BJ (cell line): ENCODE data around the gene LCOR. TPM values are rescaled to one million over a fixed set of nuclear protein-coding genes. Genes with fewer than 3 reads are reported as not detected.
"Not testable (repeated sequence)": the region's sequence is repeated elsewhere in the genome, so short reads cannot be mapped to it uniquely, and the experiment has no call there.

Source experiments
- CTCF ChIA-PET: fragments of 350-600 bp; formaldehyde crosslinking; extraction: SDS; loops from one replicate; lab custom pipeline; 2021; ENCODE audit warnings: antibody characterized with exemption, inconsistent platforms; lab: Yijun Ruan, JAX
- POLR2A ChIA-PET: fragments of 300-600 bp; sonication (Branson Sonifier 250); formaldehyde crosslinking; extraction: SDS; loops from one replicate; lab custom pipeline; 2021; ENCODE audit warnings: antibody characterized with exemption; lab: Charles Lee
- DNase-seq: peaks from one replicate; pipeline ENCODE4 v3.0.0-alpha.2; 2011; ENCODE audit warnings: low read depth
- H3K27me3 ChIP-seq: 2 replicates; pipeline ENCODE4 v1.6.0; 2011; ENCODE audit warnings: low read length; ENCODE audit not compliant: control insufficient read depth, insufficient read depth
- H3K36me3 ChIP-seq: 2 replicates; pipeline ENCODE4 v1.5.1; 2011; ENCODE audit warnings: low read length; ENCODE audit not compliant: control insufficient read depth, insufficient read depth
- H3K4me3 ChIP-seq: 2 replicates; pipeline ENCODE4 v1.5.1; 2011; ENCODE audit warnings: low read depth, mild to moderate bottlenecking, control low read depth, low read length
- polyA plus RNA-seq: library from polyadenylated mRNA; depleted of rRNA; stranded (reverse); fragments of >200 nt; gene quantifications from 2 replicates; pipeline ENCODE4 v1.2.3, GENCODE V29; 2011
- TF ChIP-seq, protein P1 (sequence below): IDR thresholded peaks from 2 replicates; pipeline ENCODE4 v1.5.1; 2011; ENCODE audit warnings: low read depth, mild to moderate bottlenecking, control low read depth, inconsistent platforms, low read length, moderate library complexity; ENCODE audit not compliant: insufficient read depth

The LCOR gene
- polyA plus RNA-seq, 1 experiment, result 4.9 TPM

DNA sequence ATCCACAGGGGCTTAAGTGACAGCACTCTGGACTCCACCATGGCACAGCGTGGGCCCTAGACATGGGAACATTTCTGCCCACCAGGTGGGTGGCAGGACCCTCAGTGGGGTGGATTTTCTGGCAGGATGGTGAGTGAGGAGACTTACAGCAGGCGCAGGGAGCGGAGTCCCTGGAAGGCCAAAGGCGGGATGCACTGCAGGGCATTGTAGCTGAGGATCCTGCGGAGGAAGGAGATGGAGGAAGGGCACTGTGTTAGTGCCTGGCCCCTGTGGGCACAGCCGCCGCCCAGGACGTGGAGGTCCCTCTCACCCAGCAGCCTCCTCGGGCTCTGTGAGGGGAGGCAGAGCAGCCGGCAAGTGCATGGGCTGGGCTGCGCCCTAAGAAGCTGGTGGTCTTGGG lies 199.4 kb downstream of the LCOR start:
- H3K4me3 ChIP-seq, result no peak overlapping the region
- TF ChIP-seq, protein P1, sequence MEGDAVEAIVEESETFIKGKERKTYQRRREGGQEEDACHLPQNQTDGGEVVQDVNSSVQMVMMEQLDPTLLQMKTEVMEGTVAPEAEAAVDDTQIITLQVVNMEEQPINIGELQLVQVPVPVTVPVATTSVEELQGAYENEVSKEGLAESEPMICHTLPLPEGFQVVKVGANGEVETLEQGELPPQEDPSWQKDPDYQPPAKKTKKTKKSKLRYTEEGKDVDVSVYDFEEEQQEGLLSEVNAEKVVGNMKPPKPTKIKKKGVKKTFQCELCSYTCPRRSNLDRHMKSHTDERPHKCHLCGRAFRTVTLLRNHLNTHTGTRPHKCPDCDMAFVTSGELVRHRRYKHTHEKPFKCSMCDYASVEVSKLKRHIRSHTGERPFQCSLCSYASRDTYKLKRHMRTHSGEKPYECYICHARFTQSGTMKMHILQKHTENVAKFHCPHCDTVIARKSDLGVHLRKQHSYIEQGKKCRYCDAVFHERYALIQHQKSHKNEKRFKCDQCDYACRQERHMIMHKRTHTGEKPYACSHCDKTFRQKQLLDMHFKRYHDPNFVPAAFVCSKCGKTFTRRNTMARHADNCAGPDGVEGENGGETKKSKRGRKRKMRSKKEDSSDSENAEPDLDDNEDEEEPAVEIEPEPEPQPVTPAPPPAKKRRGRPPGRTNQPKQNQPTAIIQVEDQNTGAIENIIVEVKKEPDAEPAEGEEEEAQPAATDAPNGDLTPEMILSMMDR, result no peak
- DNase-seq, result no peak
- H3K36me3 ChIP-seq, result no peaks in the 10 kb centered on the region
- H3K27me3 ChIP-seq, result peaks cover 24% of the 10 kb centered on the region
- ChIA-PET CTCF (no interaction called here), POLR2A (no interaction called here)

DNA sequence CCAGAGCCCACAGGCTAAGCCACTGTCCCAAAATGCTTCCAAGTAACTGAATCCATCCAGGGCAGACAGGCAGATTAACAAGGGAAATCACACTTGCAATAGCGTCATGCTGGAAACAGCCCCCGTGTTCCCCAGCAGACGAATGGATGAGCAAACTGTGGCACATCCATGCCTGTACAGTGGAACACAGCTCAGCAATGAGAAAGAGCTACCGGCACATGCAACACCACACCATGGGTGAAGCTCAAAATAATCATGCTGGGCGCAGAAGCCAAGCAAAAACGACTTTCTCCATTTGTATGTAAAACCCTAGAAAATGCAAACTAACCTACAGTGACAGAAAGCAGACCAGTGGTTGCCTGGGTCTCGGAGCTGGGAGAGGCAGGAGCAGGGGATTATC lies 200.5 kb downstream of the LCOR start:
- Histone ChIP-seq H3K4me3 (no peak overlapping the region), H3K27me3 (peaks cover 24% of the 10 kb centered on the region), H3K36me3 (no peaks in the 10 kb centered on the region)
- ChIA-PET POLR2A (no interaction called here), CTCF (interaction anchor here (1.1 to 1.7 kb wide), 2 partner anchors 40 to 48 kb away, joined by 3 to 4 read pairs; no protein-coding TSS in a partner anchor)
- TF ChIP-seq, protein P1, result no peak
- DNase-seq, result no peak

DNA sequence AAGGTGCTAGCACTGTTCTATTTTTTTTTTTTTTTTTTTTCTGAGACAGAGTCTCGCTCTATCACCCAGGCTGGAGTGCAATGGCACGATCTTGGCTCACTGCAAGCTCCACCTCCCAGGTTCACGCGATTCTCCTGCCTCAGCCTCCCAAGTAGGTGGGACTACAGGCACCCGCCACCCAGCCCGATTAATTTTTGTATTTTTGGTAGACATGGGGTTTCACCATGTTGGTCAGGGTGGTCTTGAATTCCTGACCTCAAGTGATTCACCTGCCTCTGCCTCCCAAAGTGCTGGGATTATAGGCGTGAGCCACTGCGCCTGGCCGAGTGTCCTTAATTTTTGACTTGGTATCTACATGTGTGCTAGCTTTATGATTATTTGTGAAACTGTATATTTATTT lies 201.7 kb downstream of the LCOR start:
- peaks cover 23% of the 10 kb centered on the region for H3K27me3 ChIP-seq
- CTCF ChIA-PET, result interaction anchor here (1.0 to 1.7 kb wide), 3 partner anchors 47 to 177 kb away, joined by 3 to 4 read pairs (median 3); no protein-coding TSS in a partner anchor
- DNase-seq, POLR2A ChIA-PET, H3K4me3 ChIP-seq, H3K36me3 ChIP-seq: not testable (repeated sequence)

DNA sequence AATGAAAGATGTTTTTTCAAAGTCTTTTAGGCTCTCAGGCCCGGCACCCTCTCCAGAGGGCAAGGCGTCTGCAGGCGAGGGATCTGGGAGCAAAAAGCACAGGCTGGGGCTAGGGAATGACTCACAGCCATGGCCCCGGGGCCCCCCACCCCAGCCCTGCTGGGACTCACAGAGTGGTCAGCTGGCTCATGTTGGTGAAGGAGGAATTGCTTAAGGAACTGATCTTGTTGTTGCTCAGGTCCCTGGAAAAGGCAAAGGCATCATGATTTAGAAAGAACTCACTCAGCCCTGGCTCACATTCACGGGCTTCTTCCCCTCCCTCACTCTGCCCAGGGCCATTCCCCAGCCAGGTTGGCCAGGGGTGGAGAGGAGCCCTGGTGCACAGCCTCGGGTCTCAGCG lies 202.2 kb downstream of the LCOR start:
- Histone ChIP-seq H3K36me3 (no peaks in the 10 kb centered on the region), H3K4me3 (no peak overlapping the region), H3K27me3 (peaks cover 21% of the 10 kb centered on the region)
- TF ChIP-seq, protein P1, result no peak
- POLR2A ChIA-PET, result no interaction called here
- no peak for DNase-seq
- CTCF ChIA-PET, result no interaction called here

DNA sequence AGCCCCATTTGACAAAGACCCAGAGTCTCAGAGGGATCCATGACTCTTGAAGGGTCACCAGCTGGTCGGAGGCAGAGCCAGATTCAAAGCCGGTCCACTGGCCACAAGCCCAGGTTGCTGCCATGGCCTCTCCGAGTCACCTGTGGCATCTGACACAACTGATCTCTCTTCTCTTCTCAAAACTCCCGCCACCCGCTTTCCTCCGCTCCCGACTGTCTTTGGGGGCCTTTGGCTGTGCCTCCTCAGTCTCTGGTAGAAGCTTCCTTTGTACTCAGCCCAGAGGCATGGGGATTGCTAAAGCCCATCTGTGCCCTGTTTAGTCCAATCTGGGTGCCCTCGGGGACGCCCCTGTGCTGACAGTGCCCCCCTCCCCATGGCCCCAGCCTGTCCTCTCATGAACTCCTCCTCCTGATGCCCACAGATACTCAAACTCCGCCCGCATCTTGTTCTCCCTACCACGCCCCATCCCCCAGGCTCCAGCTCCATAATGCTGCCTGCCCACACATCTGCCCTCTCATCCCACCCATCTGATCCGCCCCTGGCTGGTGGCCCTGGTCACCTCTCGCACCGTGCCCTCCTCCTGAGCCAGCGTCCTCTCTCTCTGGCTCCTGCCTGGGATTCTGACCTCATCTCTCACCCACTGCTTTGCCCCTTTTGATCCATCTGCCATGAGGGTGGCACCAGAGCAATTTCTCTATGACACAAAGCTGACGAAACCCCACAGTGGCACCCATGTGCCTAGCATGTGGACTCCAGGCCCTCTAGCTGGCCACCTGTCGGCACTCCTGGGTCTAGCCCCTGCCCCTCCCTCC lies 203.1 kb downstream of the LCOR start:
- H3K36me3 ChIP-seq, result no peaks in the 10 kb centered on the region
- no peak overlapping the region for H3K4me3 ChIP-seq
- ChIA-PET CTCF (interaction anchor here (0.6 to 5.4 kb wide), 6 partner anchors 10 to 202 kb away, joined by 3 to 51 read pairs (median 4); no protein-coding TSS in a partner anchor), POLR2A (no interaction called here)
- TF ChIP-seq, protein P1, result no peak
- DNase-seq, result no peak
- peaks cover 24% of the 10 kb centered on the region for H3K27me3 ChIP-seq
